Measurements from ENCODE around the gene METTL18.

DNA sequence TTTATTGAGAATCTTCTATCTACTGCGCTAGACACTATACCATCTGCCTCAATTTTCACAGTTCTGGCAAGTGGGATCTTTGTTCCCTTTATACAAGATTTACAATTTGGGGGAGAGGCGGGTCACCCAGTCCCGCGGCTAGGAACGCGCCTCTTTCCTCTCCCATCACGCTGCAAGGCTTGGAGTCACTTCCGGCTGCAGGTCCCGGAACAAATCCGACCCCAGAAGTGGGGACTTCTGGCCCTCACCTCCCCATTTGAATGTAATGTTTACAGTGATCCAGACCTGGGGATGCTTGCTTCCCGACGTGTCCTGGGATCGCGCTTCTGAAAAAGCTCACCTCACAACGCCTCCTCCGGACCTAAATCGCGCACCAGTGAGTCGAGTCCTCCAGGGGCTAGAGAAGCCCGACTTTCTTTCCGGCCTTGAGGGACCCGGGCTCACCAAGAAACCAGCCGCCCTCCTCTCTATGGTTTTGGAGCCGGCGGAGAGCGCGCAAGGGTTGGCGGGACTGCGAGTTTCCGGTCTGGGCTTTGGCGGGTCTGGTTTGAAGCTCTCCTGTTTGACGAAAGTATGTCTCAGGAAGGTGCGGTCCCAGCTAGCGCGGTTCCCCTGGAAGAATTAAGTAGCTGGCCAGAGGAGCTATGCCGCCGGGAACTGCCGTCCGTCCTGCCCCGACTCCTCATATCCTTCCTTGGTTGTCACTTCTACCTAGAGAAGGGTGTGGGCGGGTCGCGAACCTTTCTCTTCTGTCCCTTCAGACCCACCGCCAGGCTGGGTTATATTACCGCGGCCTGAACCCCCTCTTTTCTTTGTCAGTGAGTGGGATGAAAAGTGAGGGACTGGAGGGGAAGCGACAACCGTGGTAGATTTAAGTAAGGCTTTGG is at the start of gene METTL18:
- TF ChIP-seq, protein P1, sequence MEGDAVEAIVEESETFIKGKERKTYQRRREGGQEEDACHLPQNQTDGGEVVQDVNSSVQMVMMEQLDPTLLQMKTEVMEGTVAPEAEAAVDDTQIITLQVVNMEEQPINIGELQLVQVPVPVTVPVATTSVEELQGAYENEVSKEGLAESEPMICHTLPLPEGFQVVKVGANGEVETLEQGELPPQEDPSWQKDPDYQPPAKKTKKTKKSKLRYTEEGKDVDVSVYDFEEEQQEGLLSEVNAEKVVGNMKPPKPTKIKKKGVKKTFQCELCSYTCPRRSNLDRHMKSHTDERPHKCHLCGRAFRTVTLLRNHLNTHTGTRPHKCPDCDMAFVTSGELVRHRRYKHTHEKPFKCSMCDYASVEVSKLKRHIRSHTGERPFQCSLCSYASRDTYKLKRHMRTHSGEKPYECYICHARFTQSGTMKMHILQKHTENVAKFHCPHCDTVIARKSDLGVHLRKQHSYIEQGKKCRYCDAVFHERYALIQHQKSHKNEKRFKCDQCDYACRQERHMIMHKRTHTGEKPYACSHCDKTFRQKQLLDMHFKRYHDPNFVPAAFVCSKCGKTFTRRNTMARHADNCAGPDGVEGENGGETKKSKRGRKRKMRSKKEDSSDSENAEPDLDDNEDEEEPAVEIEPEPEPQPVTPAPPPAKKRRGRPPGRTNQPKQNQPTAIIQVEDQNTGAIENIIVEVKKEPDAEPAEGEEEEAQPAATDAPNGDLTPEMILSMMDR (conservative IDR thresholded peaks at IDR 0.05; ENCODE audit: low read depth, low read length): no peak
- no peak for TF ChIP-seq EZH2 (IDR thresholded peaks at IDR 0.05; ENCODE audit: low read length, unreplicated experiment)
- TF ChIP-seq EZH2phosphoT487 (IDR thresholded peaks at IDR 0.05; ENCODE audit: borderline replicate concordance, low read length): no peak
